HepG2 (cell line): Measurements from ENCODE around the gene GATAD2B. TPM values are rescaled to one million over a fixed set of nuclear protein-coding genes. Genes with fewer than 3 reads are reported as not detected.

Experiments
- GPN1 ChIP-seq: sonication (generic); formaldehyde crosslinking; IDR thresholded peaks from 2 replicates; pipeline ENCODE4 v1.5.1; 2020; ENCODE audit warnings: missing genetic modification reagents, borderline replicate concordance
- GZF1 ChIP-seq: sonication (generic); formaldehyde crosslinking; IDR thresholded peaks from 2 replicates; pipeline ENCODE4 v1.5.1; 2020; ENCODE audit warnings: mild to moderate bottlenecking, missing genetic modification reagents
- IRF2 ChIP-seq: IDR thresholded peaks from 2 replicates; pipeline ENCODE4 v1.6.1; 2018; ENCODE audit warnings: missing genetic modification reagents, missing compliant biosample characterization
- LCORL ChIP-seq, 2 experiments: fragments of 450-650 bp in 1 of 2; sonication (generic) in 1 of 2; formaldehyde crosslinking in 1 of 2; IDR thresholded peaks; 2 replicates each; pipeline versions ENCODE4 v1.5.0 to v1.6.1; 2017 to 2020; ENCODE audit warnings: antibody characterized with exemption in 1 of 2, missing genetic modification reagents in 1 of 2
- MBD4 ChIP-seq: IDR thresholded peaks from 2 replicates; pipeline ENCODE4 v1.6.1; 2012; ENCODE audit warnings: low read length, inconsistent platforms, borderline replicate concordance
- NR2F1 ChIP-seq, 2 experiments: fragments of 450-650 bp in 1 of 2; formaldehyde crosslinking in 1 of 2; IDR thresholded peaks; 2 replicates each; pipeline versions ENCODE4 v1.5.0 to v1.6.1; 2016 to 2020; ENCODE audit warnings: mild to moderate bottlenecking in 1 of 2, missing compliant biosample characterization in 1 of 2, missing genetic modification reagents in 1 of 2, moderate library complexity in 1 of 2
- NR2F2 ChIP-seq: IDR thresholded peaks from 2 replicates; pipeline ENCODE4 v1.6.1; 2012; ENCODE audit warnings: low read depth, inconsistent platforms, borderline replicate concordance
- PCBP2 ChIP-seq: fragments of 200-400 bp; formaldehyde crosslinking; optimal IDR thresholded peaks from 2 replicates; pipeline ENCODE3; 2018; ENCODE audit warnings: low read length, low read depth; ENCODE audit not compliant: poor library complexity, severe bottlenecking
- SNRNP70 ChIP-seq: fragments of 200-400 bp; formaldehyde crosslinking; IDR thresholded peaks from 2 replicates; pipeline ENCODE4 v1.6.1; 2017; ENCODE audit warnings: mild to moderate bottlenecking, low read depth, low read length, moderate library complexity
- SPEN ChIP-seq: sonication (generic); formaldehyde crosslinking; IDR thresholded peaks from 2 replicates; pipeline ENCODE4 v1.5.1; 2020; ENCODE audit warnings: low read depth, mild to moderate bottlenecking, missing genetic modification reagents
- ZBTB8A ChIP-seq: sonication (generic); formaldehyde crosslinking; IDR thresholded peaks from 2 replicates; pipeline ENCODE4 v1.4.0; 2020; ENCODE audit warnings: mild to moderate bottlenecking, low read depth, missing genetic modification reagents, borderline replicate concordance
- ZNF354B ChIP-seq: sonication (generic); formaldehyde crosslinking; IDR thresholded peaks from 2 replicates; pipeline ENCODE4 v1.8.0; 2022; ENCODE audit warnings: mild to moderate bottlenecking, missing genetic modification reagents
- ZNF780A ChIP-seq: sonication (generic); formaldehyde crosslinking; IDR thresholded peaks from 2 replicates; pipeline ENCODE4 v1.8.0; 2022; ENCODE audit warnings: mild to moderate bottlenecking, missing genetic modification reagents, moderate library complexity
- ZNF883 ChIP-seq: sonication (generic); formaldehyde crosslinking; IDR thresholded peaks from 2 replicates; pipeline ENCODE4 v1.5.1; 2020; ENCODE audit warnings: mild to moderate bottlenecking, missing genetic modification reagents; ENCODE audit errors: not compliant biosample characterization
- polyA plus RNA-seq, 8 experiments: library from polyadenylated mRNA; depleted of rRNA in 3 of 8; stranded (reverse) in 7 of 8; unstranded in 1 of 8; fragments of >200 nt; fragmentation: Illumina TruSeq in 4 of 8; extraction: Trizol in 4 of 8; gene quantifications; 2 replicates each; pipeline versions ENCODE4 v1.2.1 to v1.2.3, GENCODE V29; 2011 to 2016; ENCODE audit warnings: low read depth in 4 of 8, missing spikeins in 1 of 8, mixed read lengths in 1 of 8; ENCODE audit not compliant: insufficient read depth in 1 of 8
- total RNA-seq, 5 experiments: library from RNA; depleted of rRNA; stranded (reverse); fragments of >200 nt; fragmentation: Illumina TruSeq; extraction: Trizol; gene quantifications; 2 replicates each; pipeline ENCODE4 v1.2.3, GENCODE V29; 2016; ENCODE audit warnings: low read depth in 1 of 5
- TF ChIP-seq, protein P1 (sequence below), 2 experiments: IDR thresholded peaks; 2 replicates each; pipeline ENCODE4 v1.6.1; 2011 to 2012; ENCODE audit warnings: low read length in 2 of 2, borderline replicate concordance in 1 of 2, low read depth in 1 of 2, mild to moderate bottlenecking in 1 of 2, moderate library complexity in 1 of 2
- TF ChIP-seq, protein P2 (sequence below): sonication (generic); formaldehyde crosslinking; IDR thresholded peaks from 2 replicates; pipeline ENCODE4 v1.5.0; 2020; ENCODE audit warnings: missing genetic modification reagents, mild to moderate bottlenecking, borderline replicate concordance
- TF ChIP-seq, protein P3 (sequence below): sonication (generic); formaldehyde crosslinking; IDR thresholded peaks from 2 replicates; pipeline ENCODE4 v1.5.1; 2020; ENCODE audit warnings: missing genetic modification reagents, mild to moderate bottlenecking, borderline replicate concordance
- TF ChIP-seq, protein P4 (sequence below): sonication (generic); formaldehyde crosslinking; IDR thresholded peaks from 2 replicates; pipeline ENCODE4 v1.9.0; 2021; ENCODE audit warnings: missing genetic modification reagents, mild to moderate bottlenecking, borderline replicate concordance

GATAD2B gene
- total and polyA plus RNA-seq, 2 of the 13 experiments (the other 11 are each of a cell fraction or from before 2014, with no cell fraction given): 3.2 to 5.2 TPM

DNA sequence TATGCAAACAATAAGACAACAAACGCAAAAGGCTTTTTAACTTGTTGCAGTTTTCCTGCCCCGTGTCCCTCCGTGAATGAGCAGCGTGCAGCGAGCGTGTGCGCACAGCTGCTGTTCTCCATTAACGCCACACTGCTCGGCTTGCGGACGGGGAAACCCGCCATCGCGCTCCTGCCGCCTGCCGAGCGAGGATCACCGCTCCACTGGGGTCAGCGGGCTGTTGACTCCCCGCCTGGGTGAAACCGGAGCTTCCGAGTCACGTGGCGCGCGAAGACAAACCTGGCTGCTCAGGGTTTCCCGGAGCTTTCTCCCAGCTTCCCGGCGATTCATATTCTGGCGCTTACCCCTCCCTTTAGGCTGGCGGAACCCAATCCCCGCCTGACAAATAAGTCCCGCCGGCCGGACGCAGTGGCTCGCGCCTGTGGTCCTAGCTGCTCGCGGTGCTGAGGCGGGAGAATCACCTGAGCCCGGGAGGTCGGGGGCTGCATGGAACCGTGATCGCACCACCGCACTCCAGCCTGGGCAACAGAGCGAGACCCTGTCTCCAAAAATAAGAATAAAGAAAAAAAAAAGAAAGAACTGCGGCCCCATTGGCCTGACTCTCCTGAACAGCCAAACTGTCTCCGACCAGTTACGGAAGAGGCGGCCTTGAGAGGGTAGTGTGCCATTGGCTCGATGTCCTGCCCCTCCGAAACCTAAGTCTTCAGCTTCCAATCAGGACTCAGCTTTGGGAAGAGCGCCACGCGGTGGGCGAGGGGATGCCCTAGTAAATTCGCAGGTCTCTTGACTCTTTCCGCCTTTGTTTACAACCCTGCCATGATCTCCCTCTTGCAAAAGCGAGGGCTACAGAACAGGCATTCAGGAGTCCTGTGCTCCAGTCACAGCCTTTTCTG lies 44.6 kb upstream of the GATAD2B start, which contains the start of gene CREB3L4 (continued):
- TF ChIP-seq, protein P1, sequence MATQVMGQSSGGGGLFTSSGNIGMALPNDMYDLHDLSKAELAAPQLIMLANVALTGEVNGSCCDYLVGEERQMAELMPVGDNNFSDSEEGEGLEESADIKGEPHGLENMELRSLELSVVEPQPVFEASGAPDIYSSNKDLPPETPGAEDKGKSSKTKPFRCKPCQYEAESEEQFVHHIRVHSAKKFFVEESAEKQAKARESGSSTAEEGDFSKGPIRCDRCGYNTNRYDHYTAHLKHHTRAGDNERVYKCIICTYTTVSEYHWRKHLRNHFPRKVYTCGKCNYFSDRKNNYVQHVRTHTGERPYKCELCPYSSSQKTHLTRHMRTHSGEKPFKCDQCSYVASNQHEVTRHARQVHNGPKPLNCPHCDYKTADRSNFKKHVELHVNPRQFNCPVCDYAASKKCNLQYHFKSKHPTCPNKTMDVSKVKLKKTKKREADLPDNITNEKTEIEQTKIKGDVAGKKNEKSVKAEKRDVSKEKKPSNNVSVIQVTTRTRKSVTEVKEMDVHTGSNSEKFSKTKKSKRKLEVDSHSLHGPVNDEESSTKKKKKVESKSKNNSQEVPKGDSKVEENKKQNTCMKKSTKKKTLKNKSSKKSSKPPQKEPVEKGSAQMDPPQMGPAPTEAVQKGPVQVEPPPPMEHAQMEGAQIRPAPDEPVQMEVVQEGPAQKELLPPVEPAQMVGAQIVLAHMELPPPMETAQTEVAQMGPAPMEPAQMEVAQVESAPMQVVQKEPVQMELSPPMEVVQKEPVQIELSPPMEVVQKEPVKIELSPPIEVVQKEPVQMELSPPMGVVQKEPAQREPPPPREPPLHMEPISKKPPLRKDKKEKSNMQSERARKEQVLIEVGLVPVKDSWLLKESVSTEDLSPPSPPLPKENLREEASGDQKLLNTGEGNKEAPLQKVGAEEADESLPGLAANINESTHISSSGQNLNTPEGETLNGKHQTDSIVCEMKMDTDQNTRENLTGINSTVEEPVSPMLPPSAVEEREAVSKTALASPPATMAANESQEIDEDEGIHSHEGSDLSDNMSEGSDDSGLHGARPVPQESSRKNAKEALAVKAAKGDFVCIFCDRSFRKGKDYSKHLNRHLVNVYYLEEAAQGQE (IDR thresholded peaks at IDR 0.05; ENCODE audit: borderline replicate concordance in 1 of 2, low read depth in 1 of 2, low read length in 2 of 2): no peak; a peak in 1 of 4 replicates
- TF ChIP-seq, protein P2, sequence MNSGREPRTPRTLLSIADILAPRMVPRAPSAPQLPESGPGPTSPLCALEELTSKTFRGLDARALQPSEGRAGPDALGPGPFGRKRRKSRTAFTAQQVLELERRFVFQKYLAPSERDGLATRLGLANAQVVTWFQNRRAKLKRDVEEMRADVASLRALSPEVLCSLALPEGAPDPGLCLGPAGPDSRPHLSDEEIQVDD: peak; percentile 52; the same call in 1 of the 2 replicates
- no peak for TF ChIP-seq PCBP2
- TF ChIP-seq NR2F1 (CRISPR knock-in tag; IDR thresholded peaks at IDR 0.05): peak in 1 of 2 experiments; percentile 67; a peak in 2 of 4 replicates
- TF ChIP-seq, protein P3, sequence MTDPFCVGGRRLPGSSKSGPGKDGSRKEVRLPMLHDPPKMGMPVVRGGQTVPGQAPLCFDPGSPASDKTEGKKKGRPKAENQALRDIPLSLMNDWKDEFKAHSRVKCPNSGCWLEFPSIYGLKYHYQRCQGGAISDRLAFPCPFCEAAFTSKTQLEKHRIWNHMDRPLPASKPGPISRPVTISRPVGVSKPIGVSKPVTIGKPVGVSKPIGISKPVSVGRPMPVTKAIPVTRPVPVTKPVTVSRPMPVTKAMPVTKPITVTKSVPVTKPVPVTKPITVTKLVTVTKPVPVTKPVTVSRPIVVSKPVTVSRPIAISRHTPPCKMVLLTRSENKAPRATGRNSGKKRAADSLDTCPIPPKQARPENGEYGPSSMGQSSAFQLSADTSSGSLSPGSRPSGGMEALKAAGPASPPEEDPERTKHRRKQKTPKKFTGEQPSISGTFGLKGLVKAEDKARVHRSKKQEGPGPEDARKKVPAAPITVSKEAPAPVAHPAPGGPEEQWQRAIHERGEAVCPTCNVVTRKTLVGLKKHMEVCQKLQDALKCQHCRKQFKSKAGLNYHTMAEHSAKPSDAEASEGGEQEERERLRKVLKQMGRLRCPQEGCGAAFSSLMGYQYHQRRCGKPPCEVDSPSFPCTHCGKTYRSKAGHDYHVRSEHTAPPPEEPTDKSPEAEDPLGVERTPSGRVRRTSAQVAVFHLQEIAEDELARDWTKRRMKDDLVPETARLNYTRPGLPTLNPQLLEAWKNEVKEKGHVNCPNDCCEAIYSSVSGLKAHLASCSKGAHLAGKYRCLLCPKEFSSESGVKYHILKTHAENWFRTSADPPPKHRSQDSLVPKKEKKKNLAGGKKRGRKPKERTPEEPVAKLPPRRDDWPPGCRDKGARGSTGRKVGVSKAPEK (CRISPR knock-in tag): peak; percentile 91; the same call in 1 of the 2 replicates
- no peak for TF ChIP-seq NR2F2
- peak; percentile 84 for TF ChIP-seq GZF1 (CRISPR knock-in tag)
- no peak for TF ChIP-seq GPN1
- TF ChIP-seq SNRNP70: no peak
- peak; percentile 91 for TF ChIP-seq ZNF883 (CRISPR knock-in tag)
- peak; percentile 51; the same call in 1 of the 2 replicates for TF ChIP-seq ZBTB8A (CRISPR knock-in tag)
- TF ChIP-seq LCORL (IDR thresholded peaks at IDR 0.05): no peak
- TF ChIP-seq LCORL (CRISPR knock-in tag; IDR thresholded peaks at IDR 0.05): peak; percentile 82
- TF ChIP-seq, protein P4, sequence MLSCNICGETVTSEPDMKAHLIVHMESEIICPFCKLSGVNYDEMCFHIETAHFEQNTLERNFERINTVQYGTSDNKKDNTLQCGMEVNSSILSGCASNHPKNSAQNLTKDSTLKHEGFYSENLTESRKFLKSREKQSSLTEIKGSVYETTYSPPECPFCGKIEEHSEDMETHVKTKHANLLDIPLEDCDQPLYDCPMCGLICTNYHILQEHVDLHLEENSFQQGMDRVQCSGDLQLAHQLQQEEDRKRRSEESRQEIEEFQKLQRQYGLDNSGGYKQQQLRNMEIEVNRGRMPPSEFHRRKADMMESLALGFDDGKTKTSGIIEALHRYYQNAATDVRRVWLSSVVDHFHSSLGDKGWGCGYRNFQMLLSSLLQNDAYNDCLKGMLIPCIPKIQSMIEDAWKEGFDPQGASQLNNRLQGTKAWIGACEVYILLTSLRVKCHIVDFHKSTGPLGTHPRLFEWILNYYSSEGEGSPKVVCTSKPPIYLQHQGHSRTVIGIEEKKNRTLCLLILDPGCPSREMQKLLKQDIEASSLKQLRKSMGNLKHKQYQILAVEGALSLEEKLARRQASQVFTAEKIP (CRISPR knock-in tag): no peak
- TF ChIP-seq MBD4: no peak
- no peak for TF ChIP-seq ZNF780A (CRISPR knock-in tag)
- peak; percentile 71 for TF ChIP-seq SPEN
- TF ChIP-seq ZNF354B (CRISPR knock-in tag): peak; percentile 41; the same call in 1 of the 2 replicates
- TF ChIP-seq IRF2: no peak; the same call in none of the 2 replicates
